GM12892 (cell line): ENCODE results near the gene GMIP.

ENCODE experiments used
- DNase-seq: peaks from one replicate; pipeline ENCODE4 v3.0.0; 2011; ENCODE audit not compliant: insufficient read length
- FAIRE-seq: peaks from 2 replicates; lab custom pipeline; 2011; peaks lifted over from hg19 to GRCh38; lab: Jason Lieb, UNC
- POLR2A ChIP-seq: IDR thresholded peaks from 2 replicates; pipeline ENCODE4 v1.6.1; 2011; ENCODE audit warnings: low read depth, low read length, control low read depth
- POLR2AphosphoS5 ChIP-seq: IDR thresholded peaks from 2 replicates; pipeline ENCODE4 v1.6.1; 2011; ENCODE audit warnings: low read depth, low read length, control low read depth
- TAF1 ChIP-seq: IDR thresholded peaks from 2 replicates; pipeline ENCODE4 v1.6.1; 2011; ENCODE audit warnings: low read depth, mild to moderate bottlenecking, control low read depth, low read length, borderline replicate concordance

The GMIP gene

DNA sequence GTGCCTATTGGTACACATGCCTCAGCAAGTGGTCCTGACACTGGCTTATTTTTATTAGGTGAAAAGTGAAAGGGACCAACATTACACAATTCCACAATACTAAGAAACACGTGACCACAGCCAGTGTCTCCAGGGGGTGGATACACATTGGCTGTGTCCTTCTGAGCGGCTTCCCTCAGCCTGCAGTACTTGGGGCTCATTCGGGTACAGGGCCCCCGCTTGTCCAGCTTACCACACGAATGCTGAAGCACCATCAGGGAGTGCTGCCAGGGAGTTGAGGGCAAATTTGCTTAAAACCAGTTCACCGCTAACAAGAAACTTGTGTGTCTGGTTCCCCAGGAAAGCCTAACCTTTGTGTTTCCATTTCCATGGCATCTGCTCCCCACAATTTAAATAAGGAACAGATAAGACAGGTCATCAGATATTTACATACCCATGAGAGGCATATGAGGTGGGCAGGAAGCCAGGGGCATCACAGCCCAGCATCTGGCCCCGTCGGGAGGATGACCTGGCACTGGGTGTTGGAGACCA is 48.2 kb downstream of the GMIP start:
- no peak for TF ChIP-seq POLR2A
- no peak for TF ChIP-seq POLR2AphosphoS5
- TF ChIP-seq TAF1 = no peak
- DNase-seq (no peak), FAIRE-seq (peak; percentile 36)

DNA sequence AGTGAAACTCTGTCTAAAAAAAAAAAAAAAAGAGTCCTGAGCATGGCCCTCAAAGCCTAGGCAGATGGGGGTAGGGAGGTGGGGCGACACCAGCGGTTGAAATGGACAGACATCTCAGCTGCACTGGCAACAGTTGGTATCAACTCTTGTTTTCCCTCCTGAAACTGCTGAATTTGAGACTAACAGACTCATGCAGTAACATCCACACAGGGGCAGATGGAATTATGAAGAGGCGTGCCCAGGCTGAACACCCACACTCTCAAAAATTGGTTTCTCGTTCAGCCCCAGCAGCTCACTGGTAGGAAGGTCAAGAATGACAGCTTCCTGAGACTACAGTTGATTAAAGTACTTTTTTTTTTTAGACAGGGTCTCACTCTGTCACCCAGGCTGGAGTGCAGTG is 49.1 kb downstream of the GMIP start:
- TF ChIP-seq TAF1 (no peak), POLR2A (no peak), POLR2AphosphoS5 (no peak)
- no peak for DNase-seq
- FAIRE-seq = no peak

DNA sequence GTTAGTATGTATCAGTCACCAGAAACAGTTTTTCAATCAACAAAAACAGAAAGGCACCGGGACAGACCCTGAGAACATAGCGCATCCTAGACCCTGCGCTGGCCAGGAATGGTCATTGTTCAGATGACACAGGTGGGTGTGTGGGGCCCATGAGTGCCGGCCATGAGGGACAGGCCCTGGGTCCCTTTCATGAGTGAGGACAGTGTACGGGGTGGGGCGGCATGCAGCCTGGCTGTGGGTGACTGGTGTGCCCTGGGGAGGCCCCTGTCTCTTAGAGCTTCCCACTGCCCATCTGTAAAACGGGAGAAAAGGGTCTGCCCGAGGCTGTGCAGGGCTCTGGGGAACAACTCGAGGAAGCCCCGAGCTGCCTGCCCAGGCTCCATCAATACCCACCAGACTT is 50.8 kb downstream of the GMIP start:
- no peak for TF ChIP-seq POLR2AphosphoS5
- no peak for TF ChIP-seq TAF1
- TF ChIP-seq POLR2A = no peak
- FAIRE-seq = no peak

GRCh38 chr19:19591133-19591825 is 52.2 kb downstream of the GMIP start:
- FAIRE-seq = peak; percentile 89
- peak; percentile 60 for DNase-seq
- TF ChIP-seq POLR2AphosphoS5 (no peak; the same call in 1 of the 2 replicates), POLR2A (0 out of 2 replicates have a peak, but pooled peaks have one; percentile 46), TAF1 (no peak)

More for the DNA sequence above, 50.8 kb downstream of the GMIP start:
- DNase-seq = no peak

DNA sequence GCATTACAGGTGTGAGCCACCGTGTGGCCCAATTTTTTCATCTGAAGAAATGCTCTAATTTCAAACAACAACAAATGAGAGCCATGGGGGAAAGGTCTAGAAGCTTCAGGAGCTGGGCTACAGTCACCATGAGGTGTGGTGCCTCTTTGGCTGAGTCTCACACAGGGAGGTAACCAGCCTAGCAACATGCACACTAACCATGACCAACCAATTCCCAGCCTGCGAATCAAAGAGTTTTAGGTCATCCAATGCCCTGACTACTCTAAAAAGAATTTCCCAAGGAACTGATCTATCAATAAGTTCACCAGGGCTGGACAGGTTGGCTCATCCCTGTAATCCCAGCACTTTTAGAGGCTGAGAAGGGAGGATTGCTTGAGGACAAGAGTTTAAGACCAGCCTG is 54.9 kb downstream of the GMIP start:
- DNase-seq (no peak), FAIRE-seq (no peak)

GRCh38 chr19:19587771-19588170 is 55.7 kb downstream of the GMIP start:
- DNase-seq (no peak), FAIRE-seq (no peak)
- TF ChIP-seq POLR2AphosphoS5 = no peak
- no peak for TF ChIP-seq TAF1
- no peak for TF ChIP-seq POLR2A

More for the DNA sequence above, 54.9 kb downstream of the GMIP start:
- TF ChIP-seq POLR2A (no peak), POLR2AphosphoS5 (no peak), TAF1 (no peak)

GRCh38 chr19:19584356-19584755 is 59.1 kb downstream of the GMIP start:
- FAIRE-seq (no peak), DNase-seq (no peak)
- TF ChIP-seq POLR2A = no peak
- TF ChIP-seq POLR2AphosphoS5 = no peak
- TF ChIP-seq TAF1 = no peak

GRCh38 chr19:19582471-19582870 is 61.0 kb downstream of the GMIP start:
- DNase-seq (no peak), FAIRE-seq (no peak)
- TF ChIP-seq TAF1 (no peak), POLR2A (no peak), POLR2AphosphoS5 (no peak)

- no peak for FAIRE-seq
- no peak for DNase-seq
- TF ChIP-seq TAF1 = no peak
- no peak for TF ChIP-seq POLR2AphosphoS5
- no peak for TF ChIP-seq POLR2A
These were observed 62.1 kb downstream of the GMIP start for GRCh38 chr19:19581391-19581790.

DNA sequence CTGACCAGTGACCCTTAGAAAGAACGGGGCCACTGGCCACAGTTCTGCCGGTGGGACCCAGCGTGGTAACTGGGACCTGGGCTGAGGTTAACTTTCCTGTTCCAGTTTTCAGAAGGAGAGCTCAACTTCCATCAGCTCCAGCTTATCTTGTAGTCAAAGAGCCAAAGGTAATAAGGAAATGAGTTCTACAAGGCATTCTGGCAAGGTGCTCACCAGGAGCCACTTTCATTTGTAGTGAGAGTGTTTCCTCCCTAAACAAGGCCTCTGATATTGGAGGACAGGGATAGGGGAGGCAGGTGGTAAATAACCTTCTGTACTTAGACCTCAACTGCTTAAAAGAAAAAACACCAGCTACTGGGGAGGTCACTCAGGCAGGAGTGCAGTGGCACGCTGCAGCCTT is 63.0 kb downstream of the GMIP start:
- FAIRE-seq (no peak), DNase-seq (no peak)
- no peak for TF ChIP-seq TAF1
- TF ChIP-seq POLR2A = no peak
- TF ChIP-seq POLR2AphosphoS5 = no peak

- FAIRE-seq (no peak), DNase-seq (no peak)
- TF ChIP-seq POLR2A = no peak
- no peak for TF ChIP-seq TAF1
- no peak for TF ChIP-seq POLR2AphosphoS5
These were observed 63.7 kb downstream of the GMIP start for GRCh38 chr19:19579533-19580361.
